Gastrocnemius medialis (tissue), 4 donors: ENCODE results near the gene DUSP2.

Experiments
- POLR2A ChIP-seq, 2 donors: fragments of 450-650 bp; IDR thresholded peaks; one replicate each; pipeline ENCODE4 v1.6.1; 2017; ENCODE audit warnings: antibody characterized with exemption in 2 of 2, mild to moderate bottlenecking in 2 of 2, moderate library complexity in 2 of 2
- TF ChIP-seq, protein P1 (sequence below), 5 experiments: fragments of 450-650 bp in 3 of 5; fragments of 200-600 bp in 2 of 5; sonication (generic) in 2 of 5; IDR thresholded peaks in 4 of 5; conservative IDR thresholded peaks in 1 of 5; 1 replicate in 4 of 5; 2 replicates in 1 of 5; pipeline ENCODE4 v1.5.1; 2016 to 2019; ENCODE audit warnings: antibody characterized with exemption in 5 of 5, mild to moderate bottlenecking in 3 of 5, moderate library complexity in 3 of 5

DNA sequence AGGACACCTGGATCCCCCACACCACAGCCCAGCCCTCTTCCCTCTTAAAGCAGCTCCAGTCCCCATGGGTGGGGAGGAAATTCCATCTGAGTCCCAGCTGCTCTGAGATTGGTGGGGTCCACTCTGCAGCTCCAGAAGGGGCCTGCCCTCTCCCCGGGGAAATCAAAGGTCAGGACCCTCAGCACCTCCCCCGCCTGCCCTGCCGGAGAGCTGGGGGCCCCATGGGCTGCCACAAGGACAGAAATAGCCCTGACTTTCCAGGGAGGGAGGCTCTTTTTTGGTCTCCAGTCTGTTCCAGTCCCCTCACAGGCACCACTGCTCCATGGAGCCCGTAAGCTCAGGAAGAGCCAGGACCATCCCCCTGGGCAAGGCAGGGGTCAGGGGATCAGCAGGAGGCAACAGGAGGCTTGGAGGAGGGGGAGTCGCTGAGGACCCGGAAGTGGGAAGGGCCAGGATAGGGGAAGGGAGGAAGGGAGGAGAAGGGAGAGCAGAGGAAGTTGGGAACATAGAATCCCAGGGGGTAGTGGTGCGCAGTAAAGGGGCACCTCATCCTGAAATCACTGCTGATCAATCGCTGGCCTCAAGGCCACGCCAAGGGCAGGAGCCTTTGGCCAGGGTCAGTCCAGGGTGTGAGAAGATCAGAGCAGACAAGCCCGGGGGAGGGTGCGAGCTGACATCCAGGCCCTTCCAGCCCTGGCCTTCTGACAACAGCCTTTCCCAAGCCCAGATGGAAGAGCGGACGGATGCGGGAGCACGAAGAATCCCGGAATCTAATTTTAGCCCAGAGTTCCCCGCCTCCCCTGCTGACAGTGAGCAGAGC is 36.5 kb downstream of the DUSP2 start:
- no peak for TF ChIP-seq POLR2A (IDR thresholded peaks at IDR 0.05)
- TF ChIP-seq, protein P1, sequence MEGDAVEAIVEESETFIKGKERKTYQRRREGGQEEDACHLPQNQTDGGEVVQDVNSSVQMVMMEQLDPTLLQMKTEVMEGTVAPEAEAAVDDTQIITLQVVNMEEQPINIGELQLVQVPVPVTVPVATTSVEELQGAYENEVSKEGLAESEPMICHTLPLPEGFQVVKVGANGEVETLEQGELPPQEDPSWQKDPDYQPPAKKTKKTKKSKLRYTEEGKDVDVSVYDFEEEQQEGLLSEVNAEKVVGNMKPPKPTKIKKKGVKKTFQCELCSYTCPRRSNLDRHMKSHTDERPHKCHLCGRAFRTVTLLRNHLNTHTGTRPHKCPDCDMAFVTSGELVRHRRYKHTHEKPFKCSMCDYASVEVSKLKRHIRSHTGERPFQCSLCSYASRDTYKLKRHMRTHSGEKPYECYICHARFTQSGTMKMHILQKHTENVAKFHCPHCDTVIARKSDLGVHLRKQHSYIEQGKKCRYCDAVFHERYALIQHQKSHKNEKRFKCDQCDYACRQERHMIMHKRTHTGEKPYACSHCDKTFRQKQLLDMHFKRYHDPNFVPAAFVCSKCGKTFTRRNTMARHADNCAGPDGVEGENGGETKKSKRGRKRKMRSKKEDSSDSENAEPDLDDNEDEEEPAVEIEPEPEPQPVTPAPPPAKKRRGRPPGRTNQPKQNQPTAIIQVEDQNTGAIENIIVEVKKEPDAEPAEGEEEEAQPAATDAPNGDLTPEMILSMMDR (IDR thresholded peaks at IDR 0.05 in 4 of 5, conservative IDR thresholded peaks at IDR 0.05 in 1 of 5) = no peak
